Endothelial cell of umbilical vein (primary cell): ENCODE measurements around the gene NYAP2. TPM values are rescaled to one million over a fixed set of nuclear protein-coding genes. Genes with fewer than 3 reads are reported as not detected.

ENCODE experiments used
- BruUV-seq: library from RNA; stranded (reverse); fragments of 400-500 nt; replicated peaks from 2 replicates; lab custom pipeline; 2021; lab: Mats Ljungman, UMichigan
- CTCF ChIA-PET: fragments of 300-600, 350-600 bp; sonication (Branson Sonifier 250); formaldehyde crosslinking; loops from one replicate; lab custom pipeline; 2021; ENCODE audit warnings: antibody characterized with exemption, inconsistent platforms; lab: Charles Lee
- POLR2A ChIA-PET: fragments of 300-600, 350-600 bp; sonication (Branson Sonifier 250); formaldehyde crosslinking; loops from one replicate; lab custom pipeline; 2021; ENCODE audit warnings: antibody characterized with exemption, inconsistent platforms; lab: Charles Lee
- DNase-seq: peaks from one replicate; pipeline ENCODE4 v3.0.0-alpha.2; 2011; ENCODE audit warnings: low read depth, low spot score
- FAIRE-seq: peaks from 2 replicates; lab custom pipeline; 2011; peaks lifted over from hg19 to GRCh38; lab: Jason Lieb, UNC
- H2AFZ ChIP-seq: 2 replicates; pipeline ENCODE4 v1.6.0; 2012; ENCODE audit warnings: low read depth, low read length, control low read depth, inconsistent platforms
- H3K27ac ChIP-seq: 2 replicates; pipeline ENCODE4 v1.5.1; 2011; ENCODE audit warnings: low read depth, mild to moderate bottlenecking, control low read depth, low read length, moderate library complexity; ENCODE audit not compliant: insufficient read depth
- H3K27me3 ChIP-seq, 2 experiments: 2 replicates each; pipeline versions ENCODE4 v1.6.0 to v1.6.1; 2011; ENCODE audit warnings: low read length in 2 of 2, mixed read lengths in 1 of 2; ENCODE audit not compliant: control insufficient read depth in 2 of 2, insufficient read depth in 2 of 2
- H3K36me3 ChIP-seq, 2 experiments: 2 replicates in 1 of 2; 3 replicates in 1 of 2; pipeline ENCODE4 v1.5.1; 2011; ENCODE audit warnings: low read length in 2 of 2, mild to moderate bottlenecking in 1 of 2, moderate library complexity in 1 of 2; ENCODE audit not compliant: control insufficient read depth in 2 of 2, insufficient read depth in 2 of 2; ENCODE audit errors: extremely low read depth in 1 of 2
- H3K4me1 ChIP-seq: 3 replicates; pipeline ENCODE4 v1.5.1; 2011; ENCODE audit warnings: mild to moderate bottlenecking, low read length; ENCODE audit not compliant: control insufficient read depth, insufficient read depth; ENCODE audit errors: extremely low read depth
- H3K4me2 ChIP-seq: 2 replicates; pipeline ENCODE4 v1.6.1; 2011; ENCODE audit warnings: low read length, control low read depth, mixed read lengths; ENCODE audit not compliant: insufficient read depth
- H3K4me3 ChIP-seq, 3 experiments: fragments of 200-600 bp in 1 of 3; sonication (generic), shearing (Covaris generic) in 1 of 3; replicated peaks in 1 of 3; 2 replicates each; pipeline ENCODE4 v1.5.1; 2011 to 2016; ENCODE audit warnings: control low read depth in 3 of 3, low read length in 3 of 3, mild to moderate bottlenecking in 2 of 3, inconsistent platforms in 1 of 3, low read depth in 1 of 3, moderate library complexity in 1 of 3; ENCODE audit not compliant: insufficient read depth in 1 of 3
- H3K79me2 ChIP-seq: 2 replicates; pipeline ENCODE4 v1.6.0; 2012; ENCODE audit warnings: low read length, inconsistent platforms; ENCODE audit not compliant: control insufficient read depth, insufficient read depth
- H3K9ac ChIP-seq: replicated peaks from 2 replicates; pipeline ENCODE3; 2011; ENCODE audit warnings: low read length, control low read depth; ENCODE audit not compliant: insufficient read depth; ENCODE audit errors: extremely low read depth
- H3K9me1 ChIP-seq: replicated peaks from 3 replicates; pipeline ENCODE4 v1.6.0; 2011; ENCODE audit warnings: mild to moderate bottlenecking, low read length; ENCODE audit not compliant: control insufficient read depth, insufficient read depth; ENCODE audit errors: extremely low read depth
- H3K9me3 ChIP-seq: replicated peaks from 2 replicates; pipeline ENCODE4 v1.5.1; 2012; ENCODE audit warnings: low read length, inconsistent platforms; ENCODE audit not compliant: control insufficient read depth, insufficient read depth
- H4K20me1 ChIP-seq: replicated peaks from 2 replicates; pipeline ENCODE3; 2011; ENCODE audit warnings: mild to moderate bottlenecking, low read length; ENCODE audit not compliant: control insufficient read depth, insufficient read depth; ENCODE audit errors: extremely low read depth
- CTCF ChIP-seq, 2 donors: IDR thresholded peaks; 1 replicate in 1 of 2; 2 replicates in 1 of 2; pipeline ENCODE4 v1.5.1; 2011; ENCODE audit warnings: low read length in 2 of 2, mild to moderate bottlenecking in 2 of 2, moderate library complexity in 2 of 2, control low read depth in 1 of 2, inconsistent platforms in 1 of 2, low read depth in 1 of 2; ENCODE audit not compliant: insufficient read depth in 1 of 2; ENCODE audit errors: extremely low read depth in 1 of 2
- FOS ChIP-seq: IDR thresholded peaks from 2 replicates; pipeline ENCODE4 v1.6.1; 2011; ENCODE audit warnings: mild to moderate bottlenecking, low read length, moderate library complexity, borderline replicate concordance; ENCODE audit not compliant: insufficient read depth
- GATA2 ChIP-seq: IDR thresholded peaks from 2 replicates; pipeline ENCODE4 v1.7.0; 2011; ENCODE audit warnings: low read depth, mild to moderate bottlenecking, moderate library complexity, mixed read lengths, low read length; ENCODE audit not compliant: insufficient read length, insufficient read depth
- JUN ChIP-seq: IDR thresholded peaks from 2 replicates; pipeline ENCODE4 v1.6.1; 2011; ENCODE audit warnings: borderline replicate concordance, low read depth; ENCODE audit not compliant: insufficient read length, insufficient read depth
- MAX ChIP-seq: IDR thresholded peaks from 2 replicates; pipeline ENCODE4 v1.6.1; 2011; ENCODE audit not compliant: insufficient read depth, insufficient read length
- POLR2A ChIP-seq: IDR thresholded peaks from 2 replicates; pipeline ENCODE4 v1.6.1; 2012; ENCODE audit warnings: low read depth, mild to moderate bottlenecking, control low read depth, low read length
- POLR2AphosphoS5 ChIP-seq: IDR thresholded peaks from 2 replicates; pipeline ENCODE4 v1.6.1; 2012; ENCODE audit warnings: low read depth, mild to moderate bottlenecking, control low read depth, low read length, moderate library complexity; ENCODE audit not compliant: insufficient read depth
- dilution Hi-C: fragments of 300-500 bp; cut with MboI; formaldehyde crosslinking; loops from one replicate; pipeline ENCODE4 v1.15.0; 2019; ENCODE audit warnings: low sequenced_read_pairs; ENCODE audit not compliant: extremely low pct_ligation_motif_present
- intact Hi-C: fragments of 100-400 bp; cut with micrococcal nuclease; formaldehyde crosslinking; loops from one replicate; pipeline ENCODE4 v1.10.0; 2022
- polyA plus RNA-seq, 4 experiments: library from polyadenylated mRNA; depleted of rRNA in 3 of 4; stranded (reverse) in 3 of 4; unstranded in 1 of 4; fragments of >200 nt; gene quantifications; 2 replicates each; pipeline versions ENCODE4 v1.2.1 to v1.2.3, GENCODE V29; 2011 to 2012; ENCODE audit warnings: missing spikeins in 1 of 4
- total RNA-seq: library from RNA; stranded (reverse); gene quantifications from 2 replicates; pipeline ENCODE4 v1.2.3, GENCODE V29; 2021

Gene NYAP2
- total and polyA plus RNA-seq, 2 donors (not counting 3 experiments of a cell fraction or from before 2014, with no cell fraction given): not detected

DNA sequence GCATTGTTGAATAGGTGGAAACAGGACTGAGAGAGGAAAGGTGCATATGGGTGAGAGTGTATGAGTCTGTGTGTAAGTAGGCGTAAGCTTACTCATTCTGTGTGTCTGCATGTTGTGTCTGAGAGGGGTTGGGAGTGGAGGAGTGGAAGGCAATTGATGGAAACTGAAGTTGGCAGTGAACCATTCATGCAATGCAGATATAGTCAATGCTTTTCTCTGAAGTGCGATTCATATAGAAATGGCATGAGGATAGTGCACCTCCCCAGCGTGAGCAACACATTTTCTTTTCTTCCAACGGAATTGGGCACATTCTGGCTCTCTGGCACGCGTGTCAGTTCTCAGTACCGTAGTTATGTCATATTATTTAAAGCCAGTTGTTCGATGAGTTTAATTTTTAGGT lies 250.5 kb downstream of the NYAP2 start:
- dilution Hi-C loops (no loop called here), intact Hi-C loops (no loop called here)
- CTCF ChIA-PET: interaction anchor here (1.4 to 2.0 kb wide), 2 partner anchors 13 to 15 kb away, joined by 3 to 10 read pairs; no protein-coding TSS in a partner anchor
- Histone ChIP-seq H3K27ac (no peak overlapping the region), H3K4me2 (no peak overlapping the region), H2AFZ (no peak overlapping the region), H3K9me3 (no peaks in the 10 kb centered on the region), H3K27me3 (no peaks in the 10 kb centered on the region), H3K4me1 (no peaks in the 10 kb centered on the region), H3K4me3 (no peak overlapping the region), H3K9me1 (no peaks in the 10 kb centered on the region), H3K36me3 (no peaks in the 10 kb centered on the region), H3K79me2 (no peaks in the 10 kb centered on the region), H3K9ac (no peak overlapping the region), H4K20me1 (no peaks in the 10 kb centered on the region)
- DNase-seq (no peak), FAIRE-seq (no peak)
- POLR2A ChIA-PET: no interaction called here
- no peak for TF ChIP-seq CTCF (IDR thresholded peaks at IDR 0.05; ENCODE audit: extremely low read depth in 1 of 2, insufficient read depth in 1 of 2, low read depth in 1 of 2, low read length in 2 of 2)
- TF ChIP-seq POLR2A: no peak
- TF ChIP-seq MAX: no peak
- no peak for TF ChIP-seq FOS
- no peak for TF ChIP-seq JUN
- TF ChIP-seq GATA2: no peak
- no peak for TF ChIP-seq POLR2AphosphoS5
- no TSS peak for BruUV-seq
